Islet precursor cell (in vitro differentiated cells): ENCODE data around the gene SLC47A1.
A peak's percentile ranks its signal among the peaks of the same experiment; 100 is the strongest.
"Not testable (repeated sequence)": the region's sequence is repeated elsewhere in the genome, so short reads cannot be mapped to it uniquely, and the experiment has no call there.

Experiments used
- DNase-seq: peaks from one replicate; pipeline ENCODE4 v3.0.0-alpha.2; 2018

Gene SLC47A1

GRCh38 chr17:19555746-19556145, 22.1 kb downstream of the SLC47A1 start:
- no peak for DNase-seq

- no peak for DNase-seq
These were observed 25.3 kb downstream of the SLC47A1 start for GRCh38 chr17:19558946-19559345.

- no peak for DNase-seq
These were observed 28.2 kb downstream of the SLC47A1 start for GRCh38 chr17:19561697-19562318.

GRCh38 chr17:19565817-19566575, 32.3 kb downstream of the SLC47A1 start:
- no peak for DNase-seq

- no peak for DNase-seq
These were observed 33.8 kb downstream of the SLC47A1 start for GRCh38 chr17:19567216-19568015.

- DNase-seq = no peak
These were observed 34.3 kb downstream of the SLC47A1 start for GRCh38 chr17:19568016-19568350.

- no peak for DNase-seq
These were observed 36.3 kb downstream of the SLC47A1 start for GRCh38 chr17:19569785-19570543.

GRCh38 chr17:19570544-19571062, 36.9 kb downstream of the SLC47A1 start:
- DNase-seq = no peak

GRCh38 chr17:19573075-19573474, 39.4 kb downstream of the SLC47A1 start:
- no peak for DNase-seq

GRCh38 chr17:19574956-19575355, 41.3 kb downstream of the SLC47A1 start:
- no peak for DNase-seq

- no peak for DNase-seq
These were observed 44.9 kb downstream of the SLC47A1 start for GRCh38 chr17:19578545-19578944.

GRCh38 chr17:19579192-19579761, 45.6 kb downstream of the SLC47A1 start:
- no peak for DNase-seq

GRCh38 chr17:19579867-19580565, 46.4 kb downstream of the SLC47A1 start:
- DNase-seq = peak; percentile 58

GRCh38 chr17:19580566-19580920, 46.9 kb downstream of the SLC47A1 start:
- not testable (repeated sequence) for DNase-seq

GRCh38 chr17:19582152-19582551, 48.5 kb downstream of the SLC47A1 start:
- not testable (repeated sequence) for DNase-seq

- DNase-seq = no peak
These were observed 50.2 kb downstream of the SLC47A1 start for GRCh38 chr17:19583871-19584270.

GRCh38 chr17:19590451-19590850, 56.8 kb downstream of the SLC47A1 start:
- DNase-seq = no peak

- peak; percentile 56 for DNase-seq
These were observed 57.4 kb downstream of the SLC47A1 start for GRCh38 chr17:19590912-19591551.

- no peak for DNase-seq
These were observed 58.7 kb downstream of the SLC47A1 start for GRCh38 chr17:19592316-19592715.

- DNase-seq = no peak
These were observed 63.2 kb downstream of the SLC47A1 start for GRCh38 chr17:19596869-19597268.

- no peak for DNase-seq
These were observed 76.7 kb downstream of the SLC47A1 start for GRCh38 chr17:19610311-19610710.
